NCI-H748 (cell line): ENCODE data around the gene CSN2.

Experiments used
- DNase-seq: peaks from one replicate; lab custom pipeline; 2025; ENCODE audit not compliant: unreplicated experiment; lab: John Stamatoyannopoulos, UW

Gene CSN2

GRCh38 chr4:69907151-69907550 lies 58.4 kb downstream of the CSN2 start:
- DNase-seq, result no peak
